Stimulated activated CD8-positive, alpha-beta memory T cell treated with anti-CD3 and anti-CD28 coated beads, Interleukin-4, amount 100 ng/mL, for 4 hours (primary cell): ENCODE data around the gene CADM1.

Experiments
- DNase-seq, 2 donors: peaks; one replicate each; pipeline ENCODE4 v3.0.0-alpha.2; 2020; ENCODE audit warnings: low read depth in 2 of 2, low spot score in 1 of 2

The CADM1 gene

DNA sequence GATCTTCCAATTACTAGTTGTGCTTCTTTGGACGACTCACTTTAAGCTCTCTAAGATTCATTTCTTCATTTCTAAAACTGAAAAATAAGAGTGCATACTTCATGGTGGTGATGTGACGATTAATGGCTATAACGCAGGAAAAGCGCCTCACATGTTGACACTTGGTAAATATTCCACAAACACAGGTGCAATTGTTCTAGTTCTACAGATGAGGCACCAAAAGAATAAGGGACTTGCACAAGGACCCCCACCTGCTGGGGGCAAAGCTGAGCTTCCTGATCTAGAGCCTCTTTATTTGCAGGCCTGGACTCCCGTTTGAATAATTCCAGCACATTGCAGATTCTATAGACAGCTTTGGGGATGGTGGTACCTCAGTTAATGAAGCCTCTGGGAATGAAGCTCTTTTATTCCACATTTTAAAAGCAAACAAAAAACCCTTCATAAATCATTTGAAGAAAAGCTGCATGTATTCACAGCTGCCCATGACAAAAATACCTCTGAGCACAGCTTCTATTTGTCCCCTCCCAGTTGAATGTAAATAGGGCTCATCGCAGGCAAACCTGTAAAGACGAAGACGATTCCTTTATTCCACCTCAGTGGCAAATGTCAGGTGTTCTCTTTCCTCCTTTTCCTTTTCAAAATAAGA is 14.9 kb upstream of the CADM1 start:
- DNase-seq = no peak

DNA sequence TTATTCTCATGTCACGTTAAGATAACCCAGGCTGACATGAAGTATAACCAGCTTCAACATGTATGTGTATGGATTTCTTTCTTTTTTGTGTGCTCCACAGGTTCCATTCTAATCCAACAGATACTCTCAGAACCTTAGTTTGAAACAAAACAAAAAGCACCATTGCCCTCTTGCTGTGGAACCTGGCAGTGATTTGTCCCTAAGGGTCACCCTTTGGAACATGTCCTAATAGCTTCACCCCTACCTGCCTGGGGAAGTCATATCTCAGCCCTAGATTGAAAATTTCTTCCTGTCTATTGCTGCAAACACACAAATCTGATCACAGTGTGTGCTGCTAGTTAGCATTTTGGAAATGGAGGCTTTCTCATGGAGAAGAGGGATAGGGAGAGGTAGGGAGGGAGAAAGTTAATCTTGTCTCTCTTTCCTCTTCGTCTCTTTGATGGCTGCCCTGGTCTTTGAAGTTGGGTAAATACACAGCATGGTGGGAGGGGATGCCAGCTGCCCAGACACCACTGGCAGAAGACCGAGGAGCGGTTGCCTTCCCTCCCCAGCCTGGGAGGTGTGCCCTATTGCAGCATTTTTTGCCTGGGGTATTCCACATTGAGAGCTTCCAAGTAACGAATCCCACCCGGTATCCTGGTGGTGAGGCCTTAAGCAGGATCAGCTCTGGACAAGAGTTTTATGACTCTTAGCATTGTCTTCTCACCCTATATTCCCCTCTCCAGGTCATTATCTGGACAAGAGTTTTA is 11.6 kb upstream of the CADM1 start:
- DNase-seq = no peak

DNA sequence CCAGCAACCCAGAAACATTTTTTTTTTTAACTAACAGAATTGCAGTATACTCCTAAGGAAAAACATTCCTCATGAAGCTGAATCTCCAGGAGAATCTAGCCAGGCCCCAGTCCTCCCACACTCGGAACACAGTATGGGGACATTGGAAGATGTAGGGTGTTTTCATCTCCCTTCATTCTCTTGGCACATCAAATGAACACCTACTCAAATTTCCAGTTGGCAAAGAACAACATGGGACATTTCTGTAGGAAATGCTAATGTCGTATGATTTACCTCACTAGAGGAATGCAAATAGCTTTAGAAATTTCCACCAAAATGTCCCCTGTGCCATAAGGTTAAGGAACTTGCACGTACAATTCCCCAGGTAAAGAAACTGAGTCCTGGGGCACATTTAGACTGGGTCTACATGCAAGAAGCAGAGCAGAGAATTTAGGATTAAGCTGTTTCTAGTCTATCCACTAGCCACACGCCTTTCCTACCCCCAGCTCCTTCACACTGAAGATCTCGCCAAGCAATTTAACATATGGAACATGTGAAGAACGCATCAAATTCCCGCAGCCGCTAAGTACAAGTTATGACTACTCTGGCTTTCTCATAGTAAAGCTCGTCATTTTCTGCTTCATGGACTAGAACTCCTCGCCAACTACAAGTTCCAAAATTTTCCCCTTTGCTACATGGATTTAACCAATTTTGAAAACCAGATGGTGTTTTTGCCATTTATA is 2.9 kb upstream of the CADM1 start:
- no peak for DNase-seq

DNA sequence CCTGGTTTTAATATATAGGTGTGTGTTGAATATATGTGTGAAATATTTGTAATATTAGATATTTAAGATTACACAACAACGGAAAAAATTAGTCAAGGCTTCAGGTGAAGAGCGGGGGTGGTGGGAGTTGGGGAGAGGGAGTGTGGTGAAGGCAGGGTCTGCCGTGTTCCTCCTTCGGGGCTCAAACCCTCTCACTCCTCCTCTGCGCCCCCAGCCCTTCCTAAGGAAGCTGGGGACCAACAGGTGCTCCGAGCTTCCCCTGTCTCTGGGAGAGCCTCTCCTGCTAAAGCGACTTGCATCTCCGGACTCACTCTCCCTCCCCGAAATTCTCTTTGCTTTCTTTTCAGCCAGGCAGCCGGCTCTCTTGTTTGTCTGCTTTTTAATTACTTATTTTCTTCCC is 960 bp upstream of the CADM1 start:
- DNase-seq = no peak

DNA sequence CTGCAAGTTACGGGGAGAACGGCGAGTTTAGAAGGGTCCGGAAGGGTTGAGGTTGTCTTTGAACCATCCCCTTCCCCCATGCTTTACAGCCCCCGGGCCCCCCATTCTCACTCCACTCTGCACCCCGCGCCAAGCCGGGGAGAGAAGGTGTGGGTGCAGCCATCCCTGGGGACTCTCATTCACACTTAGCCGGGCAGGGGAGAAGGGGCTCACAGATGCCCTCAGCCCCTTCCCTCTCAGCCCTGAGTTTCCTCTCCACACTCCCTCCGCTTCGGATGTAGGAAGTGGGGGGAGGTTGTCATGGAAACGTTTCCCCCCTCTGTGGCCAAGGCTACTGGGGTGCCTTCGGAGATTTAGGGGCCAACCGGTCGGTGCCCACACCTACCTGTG is 334 bp downstream of the CADM1 start:
- DNase-seq = no peak

DNA sequence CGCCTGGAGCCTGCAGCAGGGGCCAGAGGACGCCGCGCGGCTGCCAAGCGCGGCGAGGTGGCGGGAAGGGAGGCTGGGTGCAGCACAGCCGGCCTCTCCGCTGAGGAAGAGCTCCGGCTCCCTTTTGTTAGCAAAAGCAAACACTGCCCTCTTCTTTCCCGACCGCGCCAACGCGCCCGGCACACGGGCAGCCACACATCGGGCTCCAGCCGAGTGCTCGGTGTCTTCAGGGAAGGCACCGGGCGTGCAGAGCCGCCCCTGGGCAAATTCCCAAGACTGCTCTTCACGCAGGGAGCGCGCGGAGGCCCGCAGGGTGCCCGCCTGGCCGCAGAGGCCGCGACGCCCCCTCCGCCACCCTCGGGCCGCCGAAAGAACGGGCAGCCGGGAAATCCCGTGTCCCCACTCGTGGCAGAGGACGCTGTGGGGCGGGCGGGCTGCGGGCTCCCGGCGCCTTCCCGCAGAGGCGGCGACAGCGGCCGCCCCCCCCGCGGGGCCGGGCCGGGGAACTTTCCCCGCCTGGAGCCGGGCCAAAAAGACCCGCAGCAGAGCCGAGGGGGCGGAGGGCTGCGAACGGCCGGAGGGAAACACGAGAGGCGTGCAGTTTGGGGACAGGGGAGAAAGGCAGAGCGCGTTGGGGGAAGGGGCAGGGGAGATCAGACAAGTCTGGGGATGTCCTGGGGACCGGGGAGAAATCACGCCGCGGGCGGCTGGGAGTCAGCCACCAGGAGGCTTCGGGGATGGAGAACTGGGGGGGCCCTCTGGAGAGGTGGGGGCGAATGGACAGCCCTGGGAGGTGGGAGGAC is 931 bp downstream of the CADM1 start:
- DNase-seq = no peak

DNA sequence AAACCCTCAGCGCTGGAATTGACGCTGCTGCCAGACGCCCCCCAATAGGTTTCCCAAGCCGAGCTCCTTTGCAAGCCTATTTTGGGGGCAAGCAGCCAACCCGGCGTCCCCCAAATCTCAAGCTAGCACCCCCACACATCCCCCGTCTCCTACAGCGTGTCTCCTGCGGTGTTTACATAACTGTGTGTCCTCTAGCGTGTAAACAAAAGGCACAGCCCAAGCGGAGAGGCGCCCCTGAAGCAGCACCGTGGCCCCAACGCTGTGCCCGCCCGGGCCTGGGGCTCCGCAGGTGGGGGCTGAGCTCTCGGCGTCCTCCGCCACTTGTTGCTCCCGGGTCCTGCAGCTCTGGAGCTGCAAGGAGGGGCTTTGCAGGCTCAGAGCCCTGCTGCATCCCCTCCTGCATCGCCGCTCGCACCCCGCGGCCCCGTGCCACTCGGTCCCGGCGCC is 1.6 kb downstream of the CADM1 start:
- DNase-seq = no peak

DNA sequence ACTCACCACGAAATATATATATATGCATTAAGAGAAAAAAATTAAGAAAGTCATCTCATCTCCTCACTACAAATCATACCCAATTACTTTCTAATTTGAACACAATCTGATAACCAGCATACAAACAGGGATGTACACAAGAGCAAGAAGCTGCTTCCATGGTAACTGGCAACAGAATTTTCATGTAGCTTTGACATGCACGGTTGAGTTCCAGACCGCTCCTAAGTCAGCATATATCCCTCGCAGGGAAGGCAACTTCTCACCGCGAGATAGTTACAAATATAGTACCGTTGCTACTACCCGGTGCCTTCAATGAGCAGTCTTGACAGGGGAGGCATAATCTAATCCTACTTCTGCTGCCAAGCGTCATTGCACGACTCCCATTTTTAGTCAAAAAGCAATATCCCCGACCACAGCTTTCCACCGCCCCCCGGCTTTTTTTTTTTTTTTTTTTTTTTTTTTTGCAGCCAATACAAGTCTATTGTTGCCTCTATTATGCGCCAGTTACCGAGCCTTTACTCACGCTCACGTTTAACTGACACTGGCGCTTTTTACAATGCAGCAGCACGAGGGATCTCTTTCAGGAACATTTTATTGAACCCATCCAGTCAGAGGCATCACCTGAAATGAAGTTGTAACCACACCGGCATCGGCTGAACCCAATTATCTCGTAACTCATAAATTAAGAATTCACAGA is 2.2 kb downstream of the CADM1 start:
- DNase-seq = no peak

DNA sequence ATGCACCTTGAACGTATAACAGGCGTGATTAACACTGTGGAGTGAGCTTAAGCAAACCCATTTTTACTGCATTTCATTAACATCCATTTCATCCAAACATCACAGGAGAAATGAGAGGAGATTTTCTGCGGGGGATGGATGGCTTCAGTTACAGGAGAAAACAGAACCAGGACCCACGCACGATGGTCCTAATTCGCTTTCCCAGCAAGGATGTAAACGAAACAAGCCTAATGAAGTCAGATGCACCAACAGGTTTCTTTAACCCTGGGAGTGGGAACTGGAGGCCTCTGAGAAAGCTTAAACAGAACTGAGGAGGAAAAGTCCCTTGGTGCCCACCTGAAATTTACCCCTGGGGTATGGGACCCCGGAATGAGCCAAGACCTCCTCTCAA is 2.7 kb downstream of the CADM1 start:
- DNase-seq = no peak

DNA sequence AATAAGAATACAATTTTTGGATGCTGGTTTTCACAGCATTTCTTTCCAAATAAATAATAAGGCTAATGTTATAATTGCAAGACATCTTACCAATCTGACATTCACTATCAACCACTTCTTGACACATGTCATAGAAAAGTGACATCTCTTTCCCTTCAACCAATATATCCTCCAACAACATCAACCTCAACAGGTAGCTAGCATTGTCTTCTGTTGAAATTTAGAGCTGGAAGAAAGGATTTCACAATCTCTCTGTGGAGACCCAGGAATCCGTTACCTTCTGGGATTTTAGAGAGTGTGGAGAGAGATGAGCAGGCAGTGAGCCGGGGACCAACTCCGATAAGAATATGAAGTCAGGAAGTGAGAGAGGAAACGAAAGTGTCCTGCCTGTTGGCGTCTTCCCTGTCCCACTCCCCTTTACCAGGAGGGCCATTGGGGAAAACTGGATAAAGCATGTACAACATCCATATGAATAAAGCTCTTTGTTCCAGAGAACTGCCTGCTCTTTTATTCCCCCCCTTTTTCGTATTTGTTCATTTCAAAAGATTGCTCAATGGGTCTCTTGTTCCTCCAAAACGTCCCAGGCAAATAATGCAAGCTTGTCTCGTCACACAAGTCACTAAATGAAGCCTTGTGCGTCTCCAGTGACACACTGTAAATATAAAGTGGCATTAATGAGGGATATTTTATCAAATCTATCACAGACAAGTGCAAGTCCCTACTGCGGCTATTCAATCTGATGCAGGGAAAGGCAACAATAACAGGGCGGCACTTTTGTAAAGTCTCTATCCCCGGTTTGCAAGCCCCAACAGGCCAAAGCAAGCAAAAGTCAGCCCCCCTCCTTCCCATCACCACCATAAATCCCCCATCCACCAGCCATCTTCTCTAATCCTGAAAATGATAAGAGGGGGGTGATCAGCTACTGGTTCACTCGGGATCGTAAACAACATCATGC is 3.4 kb downstream of the CADM1 start:
- DNase-seq = no peak

DNA sequence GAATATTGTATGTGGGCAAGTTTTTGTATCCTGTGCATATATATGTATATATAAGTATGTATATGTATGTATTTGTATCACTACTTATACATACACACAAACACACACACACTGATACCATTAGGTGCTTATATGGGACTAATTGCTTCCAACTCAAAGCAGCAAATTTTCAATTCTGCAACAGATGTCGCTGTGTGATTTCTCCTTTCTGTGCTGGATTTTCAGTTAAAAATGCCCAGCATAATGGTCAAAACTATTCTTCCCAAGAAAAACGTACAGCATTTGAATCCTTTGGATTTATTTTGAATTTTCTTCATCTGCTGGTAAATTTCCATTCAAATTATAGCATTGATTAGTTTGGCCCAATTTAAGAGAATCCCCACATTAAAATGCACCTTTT is 4.3 kb downstream of the CADM1 start:
- DNase-seq = no peak

DNA sequence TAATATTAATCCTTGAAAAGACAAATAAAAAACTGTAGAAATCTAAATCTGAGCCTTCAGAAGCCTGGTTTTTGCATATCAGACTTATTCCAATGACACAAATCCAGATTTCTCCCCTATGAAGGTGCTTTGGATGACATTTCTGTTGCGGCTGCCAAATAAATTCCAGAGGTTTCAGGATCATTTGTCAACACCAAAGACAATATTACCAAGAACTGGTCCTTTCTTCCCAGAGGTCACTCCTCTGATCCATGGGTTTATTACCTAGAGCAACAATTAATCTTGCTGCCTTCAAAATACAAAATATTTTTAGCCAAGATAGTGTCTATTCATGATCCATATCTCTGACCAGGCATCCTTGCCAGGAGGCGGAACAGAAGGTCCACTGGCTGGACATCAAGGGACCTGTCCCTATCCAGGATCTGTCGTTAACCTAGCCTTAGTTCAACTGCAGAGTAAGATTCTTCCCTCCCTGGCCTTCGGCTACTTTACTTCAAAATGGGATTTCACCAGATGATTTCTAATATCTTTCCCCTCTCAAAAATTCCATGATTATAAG is 4.9 kb downstream of the CADM1 start:
- DNase-seq = no peak

DNA sequence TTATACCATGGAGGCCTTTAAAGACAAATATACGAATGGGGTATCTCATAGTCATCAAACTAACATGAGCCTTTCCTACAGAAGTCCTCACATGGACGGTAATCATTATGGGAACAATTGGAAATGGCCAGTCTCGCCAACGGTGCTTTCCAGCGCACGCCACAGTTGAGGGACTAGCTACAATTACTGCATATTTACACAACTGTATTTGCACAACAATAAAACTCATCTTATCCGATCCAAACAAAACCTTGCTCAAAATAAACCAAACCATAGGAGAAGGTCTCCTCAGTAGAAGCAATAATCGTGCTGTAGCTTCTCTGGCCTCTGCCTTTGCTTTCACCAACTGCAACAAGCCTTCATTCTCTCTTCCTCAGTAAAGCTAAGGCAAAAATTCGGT is 5.9 kb downstream of the CADM1 start:
- no peak for DNase-seq

DNA sequence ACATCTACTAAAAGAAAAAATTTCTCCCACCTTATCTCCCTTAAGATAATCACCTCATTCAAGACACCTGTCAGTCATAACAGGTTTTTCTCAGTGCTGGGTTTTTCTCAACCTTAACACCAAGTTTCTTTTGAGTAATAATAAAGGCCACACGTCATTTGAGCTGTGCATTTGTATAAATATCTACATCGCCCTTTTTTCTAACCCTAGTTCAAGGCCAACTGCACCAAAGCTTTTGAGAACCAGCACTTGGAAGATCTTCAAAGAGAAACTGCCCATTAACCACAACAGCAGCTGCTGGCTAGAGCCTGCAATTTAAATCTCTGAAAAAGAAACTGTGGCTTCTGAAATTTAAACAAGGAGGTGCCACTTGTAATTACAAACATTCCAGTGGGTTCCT is 6.9 kb downstream of the CADM1 start:
- DNase-seq = no peak

DNA sequence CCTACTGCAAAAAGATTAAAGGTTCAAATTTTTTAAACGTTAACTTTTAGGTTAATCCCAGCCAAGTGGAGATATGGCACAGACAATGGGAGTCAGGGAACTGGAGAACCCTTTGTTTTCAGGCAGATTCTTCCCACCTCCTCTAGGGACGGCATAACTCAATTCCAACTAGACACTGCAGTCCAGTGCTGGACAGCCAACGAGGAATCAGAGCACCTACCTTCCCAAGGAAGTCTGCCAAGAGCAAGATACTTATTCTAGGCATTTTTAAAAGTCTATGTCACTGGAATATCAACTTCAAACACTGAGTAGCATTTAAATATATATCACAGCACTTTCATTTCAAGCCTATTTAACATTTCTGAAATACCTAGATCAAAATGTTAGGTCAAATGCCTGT is 7.3 kb downstream of the CADM1 start:
- DNase-seq = no peak

DNA sequence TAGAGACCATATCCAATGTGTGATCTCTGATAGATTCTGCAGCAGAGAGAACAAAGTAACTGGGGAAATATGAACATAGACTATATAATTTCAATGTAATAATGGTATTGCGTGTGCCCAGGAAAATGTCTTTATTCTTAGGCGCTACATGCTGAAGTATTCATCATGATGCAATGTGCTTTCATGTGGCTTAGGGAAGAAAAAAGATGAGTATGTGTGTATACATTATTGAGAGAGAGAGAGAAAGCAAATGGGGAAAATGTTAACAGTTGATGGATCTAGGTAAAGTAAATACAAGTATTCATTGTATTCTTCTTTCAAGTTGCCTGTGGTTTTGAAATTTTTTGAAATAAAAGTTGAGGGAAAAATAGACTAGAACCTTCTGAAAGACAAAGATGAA is 10.3 kb downstream of the CADM1 start:
- DNase-seq = no peak

DNA sequence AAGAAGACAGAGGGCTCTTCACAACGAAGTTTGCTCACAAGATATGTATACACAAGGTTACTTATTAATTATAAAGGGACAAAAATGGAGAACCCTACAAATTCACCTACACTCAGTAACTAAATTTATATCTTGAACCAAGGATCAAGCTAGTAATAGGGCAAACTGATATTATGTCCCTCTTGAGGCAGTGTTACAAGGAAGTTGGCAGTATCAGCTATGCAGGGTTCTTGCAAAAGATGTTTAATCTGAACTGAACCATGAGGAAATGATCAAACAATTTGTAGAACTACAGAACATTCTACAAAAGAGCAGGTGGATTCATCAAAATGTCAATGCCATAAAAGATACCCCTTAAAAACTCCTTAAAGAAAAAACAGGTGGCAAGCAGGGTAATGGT is 10.7 kb downstream of the CADM1 start:
- no peak for DNase-seq

DNA sequence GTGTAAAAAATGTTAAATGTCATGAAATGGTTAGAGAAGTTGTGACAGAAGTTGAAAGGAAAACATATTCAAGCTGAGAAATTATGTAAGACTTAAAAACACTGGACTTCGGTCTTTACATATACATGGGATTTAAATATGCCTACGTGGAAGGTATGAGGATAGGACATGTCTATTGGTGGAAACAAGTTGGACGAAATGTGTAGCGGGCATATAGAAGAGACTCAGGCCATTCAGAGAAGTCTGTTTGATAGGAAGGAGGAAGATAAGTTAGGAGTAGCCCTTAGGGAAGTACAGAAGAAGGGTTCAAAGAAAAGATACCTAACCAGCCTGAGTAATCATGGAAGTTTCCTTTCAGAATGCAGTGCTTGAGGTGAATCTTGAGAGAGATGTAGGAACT is 14.7 kb downstream of the CADM1 start:
- DNase-seq = no peak

DNA sequence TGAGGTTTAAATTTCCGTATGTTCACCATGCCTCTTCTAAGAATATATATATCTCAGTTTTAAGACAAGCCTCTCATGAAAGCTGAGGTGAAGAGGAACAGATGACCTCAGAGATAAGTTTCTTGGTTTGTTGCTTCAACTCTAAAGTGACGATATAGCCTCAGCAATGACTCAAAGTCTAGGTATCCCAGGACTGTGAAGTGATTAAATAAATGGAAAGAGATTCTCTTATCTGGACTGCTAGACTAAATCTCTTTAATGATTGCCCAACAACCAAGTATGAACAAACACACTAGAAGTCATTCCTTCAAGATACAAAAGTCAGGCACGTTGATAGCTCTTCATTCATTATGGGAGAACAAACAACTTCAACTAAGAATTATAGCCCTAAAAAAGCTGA is 15.3 kb downstream of the CADM1 start:
- no peak for DNase-seq

DNA sequence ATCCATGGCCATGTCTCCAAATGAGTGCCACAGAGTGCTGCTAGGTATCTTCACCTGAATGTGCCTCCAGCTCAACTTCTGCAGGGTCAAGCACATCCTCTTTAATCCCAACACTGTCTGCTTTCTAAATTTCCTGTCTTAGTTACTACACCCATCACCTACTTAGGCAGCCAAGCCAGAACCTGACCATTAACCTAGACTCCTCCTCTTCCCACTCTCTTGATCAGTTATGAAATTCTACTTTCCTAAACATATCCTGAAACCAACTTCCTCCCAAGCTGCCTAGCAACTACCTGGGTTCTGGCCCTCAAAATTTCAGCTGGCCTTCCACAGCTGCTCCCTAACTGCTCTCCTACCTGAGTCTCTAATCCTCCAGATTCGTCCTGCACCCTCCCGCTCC is 22.7 kb downstream of the CADM1 start:
- no peak for DNase-seq
